MCF 10A (cell line): ENCODE results near the gene MYB. TPM values are rescaled to one million over a fixed set of nuclear protein-coding genes. Genes with fewer than 3 reads are reported as not detected.

Experiments used
- BruUV-seq: library from RNA; stranded (reverse); fragments of 400-500 nt; replicated peaks from 2 replicates; lab custom pipeline; 2021; lab: Mats Ljungman, UMichigan
- CTCF ChIA-PET: fragments of 300-600 bp; sonication (Branson Sonifier 250); formaldehyde crosslinking; extraction: SDS; loops from one replicate; lab custom pipeline; 2021; ENCODE audit warnings: antibody characterized with exemption, inconsistent platforms; lab: Yijun Ruan, JAX
- POLR2A ChIA-PET: fragments of 300-600, 350-650 bp; sonication (Branson Sonifier 250); formaldehyde crosslinking; extraction: SDS; loops from one replicate; lab custom pipeline; 2020; ENCODE audit warnings: antibody characterized with exemption, inconsistent platforms; lab: Yijun Ruan, JAX
- DNase-seq: peaks from one replicate; pipeline ENCODE4 v3.0.0-alpha.2; 2018; ENCODE audit not compliant: unreplicated experiment
- H3K27ac Mint-ChIP-seq: one replicate; pipeline ENCODE4 v1.8.0; 2022; ENCODE audit warnings: mild to moderate bottlenecking, low read depth, mixed read lengths; ENCODE audit not compliant: unreplicated experiment
- H3K27me3 Mint-ChIP-seq: one replicate; pipeline ENCODE4 v1.8.0; 2022; ENCODE audit warnings: mixed read lengths; ENCODE audit not compliant: insufficient read depth, unreplicated experiment
- H3K36me3 Mint-ChIP-seq: one replicate; pipeline ENCODE4 v1.8.0; 2022; ENCODE audit warnings: mild to moderate bottlenecking, moderate library complexity, mixed read lengths; ENCODE audit not compliant: insufficient read depth, unreplicated experiment
- H3K4me1 Mint-ChIP-seq: one replicate; pipeline ENCODE4 v1.8.0; 2022; ENCODE audit warnings: mixed read lengths; ENCODE audit not compliant: insufficient read depth, unreplicated experiment
- H3K4me3 Mint-ChIP-seq: one replicate; pipeline ENCODE4 v1.8.0; 2022; ENCODE audit warnings: mild to moderate bottlenecking, moderate library complexity, mixed read lengths; ENCODE audit not compliant: unreplicated experiment
- H3K9me3 Mint-ChIP-seq: one replicate; pipeline ENCODE4 v1.8.0; 2022; ENCODE audit warnings: mixed read lengths; ENCODE audit not compliant: unreplicated experiment
- intact Hi-C: fragments of 100-400 bp; cut with micrococcal nuclease; formaldehyde crosslinking; loops from 2 replicates; pipeline ENCODE4 v1.14.1; 2022
- total RNA-seq: library from RNA; stranded (reverse); gene quantifications from 2 replicates; pipeline ENCODE4 v1.2.3, GENCODE V29; 2022
- TF ChIP-seq, protein P1 (sequence below): fragments of 200-600 bp; IDR thresholded peaks from one replicate; pipeline ENCODE4 v1.8.0; 2022; ENCODE audit warnings: antibody characterized with exemption, mild to moderate bottlenecking; ENCODE audit not compliant: unreplicated experiment

The MYB gene
- total RNA-seq, 1 experiment from 2014 or later, result not detected

DNA sequence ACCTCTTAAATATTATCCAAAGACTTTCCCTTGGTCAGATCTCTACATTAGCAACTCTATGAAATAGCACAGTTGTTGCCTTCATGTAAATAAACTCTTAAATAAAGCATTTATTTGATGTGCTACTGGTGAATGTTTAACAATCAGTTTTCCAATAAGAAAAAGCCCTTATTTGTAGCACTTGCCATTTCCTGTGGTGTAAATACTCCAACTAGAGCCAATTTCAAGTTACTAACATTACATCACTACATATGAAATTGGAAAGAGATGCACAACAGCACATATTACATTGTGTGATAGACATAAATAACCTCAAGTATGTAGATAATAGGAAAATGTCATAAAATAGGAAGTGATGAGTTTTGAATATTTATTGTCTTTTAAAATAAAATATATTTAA, 5.0 kb upstream of the MYB start:
- intact Hi-C loops, result no loop called here
- DNase-seq, result no peak
- POLR2A ChIA-PET, result no interaction called here
- Mint-ChIP-seq H3K27me3 (no peaks in the 10 kb centered on the region), H3K27ac (no peak overlapping the region), H3K36me3 (peaks cover 6% of the 10 kb centered on the region), H3K4me1 (no peaks in the 10 kb centered on the region), H3K9me3 (no peaks in the 10 kb centered on the region), H3K4me3 (no peak overlapping the region)
- CTCF ChIA-PET, result no interaction called here
- BruUV-seq, result no TSS peak
- TF ChIP-seq, protein P1, sequence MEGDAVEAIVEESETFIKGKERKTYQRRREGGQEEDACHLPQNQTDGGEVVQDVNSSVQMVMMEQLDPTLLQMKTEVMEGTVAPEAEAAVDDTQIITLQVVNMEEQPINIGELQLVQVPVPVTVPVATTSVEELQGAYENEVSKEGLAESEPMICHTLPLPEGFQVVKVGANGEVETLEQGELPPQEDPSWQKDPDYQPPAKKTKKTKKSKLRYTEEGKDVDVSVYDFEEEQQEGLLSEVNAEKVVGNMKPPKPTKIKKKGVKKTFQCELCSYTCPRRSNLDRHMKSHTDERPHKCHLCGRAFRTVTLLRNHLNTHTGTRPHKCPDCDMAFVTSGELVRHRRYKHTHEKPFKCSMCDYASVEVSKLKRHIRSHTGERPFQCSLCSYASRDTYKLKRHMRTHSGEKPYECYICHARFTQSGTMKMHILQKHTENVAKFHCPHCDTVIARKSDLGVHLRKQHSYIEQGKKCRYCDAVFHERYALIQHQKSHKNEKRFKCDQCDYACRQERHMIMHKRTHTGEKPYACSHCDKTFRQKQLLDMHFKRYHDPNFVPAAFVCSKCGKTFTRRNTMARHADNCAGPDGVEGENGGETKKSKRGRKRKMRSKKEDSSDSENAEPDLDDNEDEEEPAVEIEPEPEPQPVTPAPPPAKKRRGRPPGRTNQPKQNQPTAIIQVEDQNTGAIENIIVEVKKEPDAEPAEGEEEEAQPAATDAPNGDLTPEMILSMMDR, result no peak

- Mint-ChIP-seq H3K9me3 (no peaks in the 10 kb centered on the region), H3K36me3 (peaks cover 6% of the 10 kb centered on the region), H3K27me3 (no peaks in the 10 kb centered on the region), H3K27ac (no peak overlapping the region), H3K4me3 (no peak overlapping the region), H3K4me1 (no peaks in the 10 kb centered on the region)
- intact Hi-C loops, result no loop called here
- DNase-seq, result no peak
- no TSS peak for BruUV-seq
- ChIA-PET CTCF (interaction anchor here (1.1 kb wide), 1 partner anchor 32 kb away, joined by 3 read pairs; no protein-coding TSS in a partner anchor), POLR2A (no interaction called here)
- TF ChIP-seq, protein P1, result no peak
Observed at GRCh38 chr6:135176464-135176863, 4.6 kb upstream of the MYB start.

DNA sequence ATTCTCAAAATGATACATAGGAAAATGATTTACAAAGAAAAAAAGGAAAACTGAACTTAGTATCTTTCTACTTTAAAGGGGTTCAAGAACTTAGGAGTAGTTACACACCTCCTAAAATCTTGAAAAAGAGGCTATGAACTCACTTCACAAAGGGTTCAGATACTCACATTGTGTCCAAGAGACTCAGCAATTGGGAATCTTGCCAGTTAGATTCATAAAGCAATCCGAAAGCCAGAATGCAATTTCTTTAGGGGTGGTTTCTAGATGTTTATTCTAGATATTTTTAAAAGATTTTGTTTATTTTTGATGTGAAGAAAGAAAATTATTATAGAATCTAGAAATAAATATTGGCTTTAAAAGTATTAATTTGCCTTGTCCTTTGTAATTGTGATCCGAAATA, 1.7 kb upstream of the MYB start:
- no peaks in the 10 kb centered on the region for H3K27me3 Mint-ChIP-seq
- POLR2A ChIA-PET, result interaction anchor here (0.9 kb wide), 1 partner anchor 15 kb away, joined by 3 read pairs; no protein-coding TSS in a partner anchor
- no peak for DNase-seq
- no peaks in the 10 kb centered on the region for H3K9me3 Mint-ChIP-seq
- H3K27ac Mint-ChIP-seq, result no peak overlapping the region
- BruUV-seq, result no TSS peak
- CTCF ChIA-PET, result interaction anchor here (0.8 kb wide), 1 partner anchor 13 kb away, joined by 7 read pairs; no protein-coding TSS in a partner anchor
- H3K36me3 Mint-ChIP-seq, result peaks cover 6% of the 10 kb centered on the region
- H3K4me1 Mint-ChIP-seq, result peaks cover 10% of the 10 kb centered on the region
- no peak overlapping the region for H3K4me3 Mint-ChIP-seq
- intact Hi-C loops, result no loop called here
- TF ChIP-seq, protein P1, result no peak

- CTCF ChIA-PET, result no interaction called here
- BruUV-seq, result no TSS peak
- POLR2A ChIA-PET, result interaction anchor here (1.0 kb wide), 1 partner anchor 79 kb away, joined by 3 read pairs; no protein-coding TSS in a partner anchor
- Mint-ChIP-seq H3K4me3 (peak overlapping the region; percentile 69), H3K4me1 (peaks cover 10% of the 10 kb centered on the region), H3K27ac (no peak overlapping the region), H3K9me3 (no peaks in the 10 kb centered on the region), H3K36me3 (peaks cover 6% of the 10 kb centered on the region), H3K27me3 (no peaks in the 10 kb centered on the region)
- intact Hi-C loops, result no loop called here
- TF ChIP-seq, protein P1, result no peak
- no peak for DNase-seq
Observed at GRCh38 chr6:135179920-135180541, 1.1 kb upstream of the MYB start.
